GM12878 (cell line): Measurements from ENCODE around the gene DPP6. TPM values are rescaled to one million over a fixed set of nuclear protein-coding genes. Genes with fewer than 3 reads are reported as not detected.

Source experiments
- CBX3 ChIP-seq: fragments of 200-600 bp; sonication (generic); IDR thresholded peaks from 2 replicates; pipeline ENCODE4 v1.6.1; 2016; ENCODE audit warnings: low read depth, borderline replicate concordance
- GATAD2B ChIP-seq: fragments of 450-650 bp; conservative IDR thresholded peaks from 2 replicates; pipeline ENCODE4 v1.6.1; 2017; ENCODE audit warnings: low read depth, mild to moderate bottlenecking, moderate library complexity
- HDAC6 ChIP-seq: fragments of 200-600 bp; sonication (generic); IDR thresholded peaks from one replicate; pipeline ENCODE4 v1.8.0; 2017; ENCODE audit warnings: antibody characterized with exemption; ENCODE audit not compliant: unreplicated experiment
- IKZF2 ChIP-seq, 2 experiments: fragments of 450-650 bp; IDR thresholded peaks; 2 replicates each; pipeline ENCODE4 v1.6.1; 2017; ENCODE audit warnings: mild to moderate bottlenecking in 2 of 2, moderate library complexity in 2 of 2
- KAT2A ChIP-seq: conservative IDR thresholded peaks from 2 replicates; pipeline ENCODE4 v1.6.1; 2011; ENCODE audit warnings: low read depth, low read length; ENCODE audit not compliant: control insufficient read depth
- LARP7 ChIP-seq: fragments of 450-650 bp; IDR thresholded peaks from 2 replicates; pipeline ENCODE4 v1.6.1; 2017; ENCODE audit warnings: mild to moderate bottlenecking
- MYC ChIP-seq: IDR thresholded peaks from 2 replicates; pipeline ENCODE4 v1.6.1; 2011; ENCODE audit warnings: mild to moderate bottlenecking, low read length, moderate library complexity, inconsistent platforms; ENCODE audit not compliant: insufficient read depth, insufficient replicate concordance, insufficient read length, severe bottlenecking
- PAX5 ChIP-seq: IDR thresholded peaks from 2 replicates; pipeline ENCODE4 v1.6.1; 2011; ENCODE audit warnings: low read depth, low read length, borderline replicate concordance
- PML ChIP-seq: IDR thresholded peaks from 2 replicates; pipeline ENCODE4 v1.6.1; 2012; ENCODE audit warnings: low read length, inconsistent platforms
- RBBP5 ChIP-seq: fragments of 200-600 bp; sonication (generic); conservative IDR thresholded peaks from 2 replicates; pipeline ENCODE4 v1.6.1; 2016
- SIN3A ChIP-seq: IDR thresholded peaks from 2 replicates; pipeline ENCODE4 v1.6.1; 2012; ENCODE audit warnings: low read depth, low read length, improper control_type of control experiment
- SMARCA5 ChIP-seq: fragments of 450-650 bp; IDR thresholded peaks from 2 replicates; pipeline ENCODE4 v1.6.1; 2017; ENCODE audit warnings: mild to moderate bottlenecking
- SMC3 ChIP-seq: IDR thresholded peaks from 2 replicates; pipeline ENCODE4 v1.6.1; 2011; ENCODE audit warnings: low read length, improper control_type of control experiment, borderline replicate concordance
- TCF12 ChIP-seq: IDR thresholded peaks from 2 replicates; pipeline ENCODE4 v1.6.1; 2011; ENCODE audit warnings: low read depth, mild to moderate bottlenecking, low read length
- USF2 ChIP-seq: IDR thresholded peaks from 2 replicates; pipeline ENCODE4 v1.6.1; 2011; ENCODE audit warnings: low read depth, low read length, improper control_type of control experiment, borderline replicate concordance
- YY1 ChIP-seq: IDR thresholded peaks from 2 replicates; pipeline ENCODE4 v1.6.1; 2011; ENCODE audit warnings: low read depth, mild to moderate bottlenecking, low read length
- ZNF687 ChIP-seq: fragments of 450-650 bp; IDR thresholded peaks from 2 replicates; pipeline ENCODE4 v1.6.1; 2017; ENCODE audit warnings: mild to moderate bottlenecking, moderate library complexity
- polyA plus RNA-seq, 11 experiments: library from polyadenylated mRNA; depleted of rRNA in 4 of 11; unstranded in 6 of 11; stranded (reverse) in 5 of 11; fragments of >200 nt; fragmentation: Nextera tagmentation in 4 of 11; fragmentation: Illumina TruSeq in 1 of 11; extraction: Ambion mirVana in 4 of 11; extraction: Trizol in 1 of 11; gene quantifications; 1 replicate in 1 of 11; 2 replicates in 10 of 11; pipeline versions ENCODE4 v1.2.1 to v1.2.3, GENCODE V29; 2011 to 2016; ENCODE audit warnings: inconsistent platforms in 2 of 11, missing spikeins in 2 of 11, low read depth in 1 of 11
- total RNA-seq, 4 experiments: library from RNA; depleted of rRNA in 3 of 4; stranded (reverse); fragments of >200 nt in 3 of 4; fragmentation: Illumina TruSeq in 1 of 4; extraction: Trizol in 1 of 4; gene quantifications; 2 replicates each; pipeline versions ENCODE4 v1.2.1 to v1.2.3, GENCODE V29; 2013 to 2021

DPP6 gene
- total and polyA plus RNA-seq, 10 of the 15 experiments (the other 5 are each of a cell fraction or from before 2014, with no cell fraction given) = not detected

- TF ChIP-seq SMC3 (peak; percentile 64; the same call in 1 of the 2 replicates), KAT2A (no peak), LARP7 (no peak), TCF12 (0 out of 2 replicates have a peak, but pooled peaks have one; percentile 31), GATAD2B (0 out of 2 replicates have a peak, but pooled peaks have one; percentile 27), CBX3 (no peak), ZNF687 (0 out of 2 replicates have a peak, but pooled peaks have one; percentile 23), PML (no peak), USF2 (no peak), PAX5 (no peak), YY1 (0 out of 2 replicates have a peak, but pooled peaks have one; percentile 35), IKZF2 (IDR thresholded peaks at IDR 0.05) (no peak), SIN3A (no peak), MYC (no peak), RBBP5 (no peak), HDAC6 (no peak), SMARCA5 (peak; percentile 64; the same call in 1 of the 2 replicates)
Measured at GRCh38 chr7:154913638-154914307, 861.6 kb downstream of the DPP6 start (continued).
